Mammary microvascular endothelial cell (primary cell): Measurements from ENCODE around the gene MYO3B. TPM values are rescaled to one million over a fixed set of nuclear protein-coding genes. Genes with fewer than 3 reads are reported as not detected.

Source experiments
- total RNA-seq: library from RNA; depleted of rRNA; stranded (reverse); fragments of >200 nt; gene quantifications from 2 replicates; pipeline ENCODE4 v1.2.3, GENCODE V29; 2015

MYO3B gene
- 0.20 TPM in 1 of 2 replicates, not detected in the other for total RNA-seq

GRCh38 chr2:170177950-170178781, at the start of gene MYO3B:
Gene MYO3B (plus strand): TSS chr2:170178147. CDS start chr2:170178288, 141 bp downstream.

